GM19372 (cell line): ENCODE results near the gene LRRK1.

Experiments
- ATAC-seq: cut with Tn5 transposase; IDR thresholded peaks from one replicate; pipeline ENCODE4 v1.9.1; 2021; ENCODE audit warnings: mild to moderate bottlenecking, low read depth, moderate library complexity; ENCODE audit not compliant: unreplicated experiment

The LRRK1 gene

GRCh38 chr15:101018450-101018849 is 99.3 kb downstream of the LRRK1 start:
- no peak for ATAC-seq

- no peak for ATAC-seq
These were observed 100.3 kb downstream of the LRRK1 start for GRCh38 chr15:101019366-101019896.

- ATAC-seq = no peak
These were observed 101.3 kb downstream of the LRRK1 start for GRCh38 chr15:101020451-101020850.

- no peak for ATAC-seq
These were observed 101.8 kb downstream of the LRRK1 start for GRCh38 chr15:101020945-101021344.

- no peak for ATAC-seq
These were observed 103.1 kb downstream of the LRRK1 start for GRCh38 chr15:101022306-101022705.

GRCh38 chr15:101022876-101023275 is 103.7 kb downstream of the LRRK1 start:
- no peak for ATAC-seq

- ATAC-seq = no peak
These were observed 104.4 kb downstream of the LRRK1 start for GRCh38 chr15:101023501-101024072.

- ATAC-seq = no peak
These were observed 105.0 kb downstream of the LRRK1 start for GRCh38 chr15:101024073-101024695.

GRCh38 chr15:101024706-101025500 is 105.7 kb downstream of the LRRK1 start:
- no peak for ATAC-seq

GRCh38 chr15:101025501-101025885 is 106.3 kb downstream of the LRRK1 start:
- no peak for ATAC-seq

GRCh38 chr15:101025896-101026631 is 106.9 kb downstream of the LRRK1 start:
- no peak for ATAC-seq

- no peak for ATAC-seq
These were observed 107.6 kb downstream of the LRRK1 start for GRCh38 chr15:101026656-101027272.

- no peak for ATAC-seq
These were observed 108.2 kb downstream of the LRRK1 start for GRCh38 chr15:101027273-101027901.

- no peak for ATAC-seq
These were observed 108.8 kb downstream of the LRRK1 start for GRCh38 chr15:101027920-101028319.

- ATAC-seq = no peak
These were observed 109.2 kb downstream of the LRRK1 start for GRCh38 chr15:101028321-101028720.

GRCh38 chr15:101028772-101029438 is 109.7 kb downstream of the LRRK1 start:
- no peak for ATAC-seq

- ATAC-seq = no peak
These were observed 111.0 kb downstream of the LRRK1 start for GRCh38 chr15:101029971-101030661.

- ATAC-seq = no peak
These were observed 112.1 kb downstream of the LRRK1 start for GRCh38 chr15:101031213-101031612.

GRCh38 chr15:101033801-101034200 is 114.6 kb downstream of the LRRK1 start:
- no peak for ATAC-seq
